GM19467 (cell line): ENCODE results near the gene PPP4C.
A peak's percentile ranks its signal among the peaks of the same experiment; 100 is the strongest.

Source experiments
- ATAC-seq: cut with Tn5 transposase; IDR thresholded peaks from one replicate; pipeline ENCODE4 v1.9.1; 2021; ENCODE audit warnings: mild to moderate bottlenecking, moderate library complexity; ENCODE audit not compliant: unreplicated experiment

Gene PPP4C

DNA sequence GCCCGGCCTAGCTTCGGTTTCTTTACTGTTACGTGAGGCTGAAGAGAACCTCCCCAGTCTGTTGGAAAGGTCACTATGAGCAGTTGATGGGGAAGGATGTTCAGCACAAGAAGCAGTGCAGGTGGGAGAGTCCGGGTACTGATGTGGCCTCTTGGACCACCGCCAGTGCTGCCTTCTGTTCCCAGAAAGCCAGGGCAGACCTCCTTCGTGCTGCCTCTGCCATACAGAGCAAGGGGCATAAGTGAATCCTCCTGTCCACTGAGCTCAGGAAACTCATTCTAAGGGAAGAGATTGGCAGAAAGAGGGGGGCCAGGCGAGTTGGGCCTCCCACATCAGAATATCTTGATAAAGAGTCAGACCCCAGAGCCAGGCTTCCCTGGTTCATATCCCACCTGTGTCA, 3.7 kb downstream of the PPP4C start:
- ATAC-seq, result no peak

DNA sequence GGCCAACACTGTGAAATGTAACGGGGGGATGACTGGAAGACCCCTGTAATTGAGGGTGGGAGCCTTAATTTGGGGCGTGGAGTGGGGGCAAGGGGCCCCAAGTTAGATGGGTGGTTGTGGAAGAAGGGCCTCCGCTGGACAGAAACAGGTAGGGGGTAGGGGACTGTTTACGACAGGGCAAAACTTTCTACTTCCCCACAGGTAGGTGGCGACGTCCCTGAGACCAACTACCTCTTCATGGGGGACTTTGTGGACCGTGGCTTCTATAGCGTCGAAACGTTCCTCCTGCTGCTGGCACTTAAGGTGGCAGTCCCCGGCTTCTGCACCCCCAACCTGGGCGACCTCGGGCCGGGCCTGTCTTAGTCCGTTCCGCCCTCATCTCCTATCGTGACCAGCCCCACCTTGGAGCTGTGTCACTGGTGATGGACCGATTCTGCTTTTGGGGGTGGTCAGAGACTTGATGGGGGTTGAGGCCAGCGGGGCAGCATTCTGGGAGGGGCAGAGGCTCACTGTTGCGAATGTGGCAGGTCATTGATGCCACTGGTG, 6.8 kb downstream of the PPP4C start:
- ATAC-seq, result no peak

DNA sequence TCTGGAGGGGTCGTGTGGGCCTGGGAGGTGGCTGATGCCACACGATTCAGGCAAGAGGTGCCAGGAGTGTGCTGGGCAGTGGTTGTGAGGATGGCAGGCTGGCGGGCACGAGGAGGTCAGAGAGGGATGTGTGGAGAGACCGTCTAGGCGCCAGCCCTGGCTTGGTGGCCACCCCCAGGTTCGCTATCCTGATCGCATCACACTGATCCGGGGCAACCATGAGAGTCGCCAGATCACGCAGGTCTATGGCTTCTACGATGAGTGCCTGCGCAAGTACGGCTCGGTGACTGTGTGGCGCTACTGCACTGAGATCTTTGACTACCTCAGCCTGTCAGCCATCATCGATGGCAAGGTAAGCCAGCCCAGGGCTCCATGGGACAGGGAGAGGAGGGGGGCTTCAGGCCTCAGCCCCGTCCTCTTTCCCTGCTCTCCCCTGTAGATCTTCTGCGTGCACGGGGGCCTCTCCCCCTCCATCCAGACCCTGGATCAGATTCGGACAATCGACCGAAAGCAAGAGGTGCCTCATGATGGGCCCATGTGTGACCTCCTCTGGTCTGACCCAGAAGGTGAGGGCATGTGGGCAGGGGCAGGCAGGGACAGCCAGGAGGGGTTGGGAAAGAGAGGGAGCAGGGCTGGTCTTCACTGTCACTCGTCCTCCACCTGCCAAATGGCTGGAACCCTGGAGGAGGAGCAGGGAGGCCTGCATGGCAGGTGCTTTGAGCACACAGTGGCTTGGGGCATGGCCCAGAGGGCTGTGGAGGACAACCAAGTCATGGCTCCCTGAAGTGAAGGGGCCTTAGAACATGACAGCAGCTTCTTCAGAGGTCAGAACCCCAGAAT, 7.6 kb downstream of the PPP4C start:
- no peak for ATAC-seq

DNA sequence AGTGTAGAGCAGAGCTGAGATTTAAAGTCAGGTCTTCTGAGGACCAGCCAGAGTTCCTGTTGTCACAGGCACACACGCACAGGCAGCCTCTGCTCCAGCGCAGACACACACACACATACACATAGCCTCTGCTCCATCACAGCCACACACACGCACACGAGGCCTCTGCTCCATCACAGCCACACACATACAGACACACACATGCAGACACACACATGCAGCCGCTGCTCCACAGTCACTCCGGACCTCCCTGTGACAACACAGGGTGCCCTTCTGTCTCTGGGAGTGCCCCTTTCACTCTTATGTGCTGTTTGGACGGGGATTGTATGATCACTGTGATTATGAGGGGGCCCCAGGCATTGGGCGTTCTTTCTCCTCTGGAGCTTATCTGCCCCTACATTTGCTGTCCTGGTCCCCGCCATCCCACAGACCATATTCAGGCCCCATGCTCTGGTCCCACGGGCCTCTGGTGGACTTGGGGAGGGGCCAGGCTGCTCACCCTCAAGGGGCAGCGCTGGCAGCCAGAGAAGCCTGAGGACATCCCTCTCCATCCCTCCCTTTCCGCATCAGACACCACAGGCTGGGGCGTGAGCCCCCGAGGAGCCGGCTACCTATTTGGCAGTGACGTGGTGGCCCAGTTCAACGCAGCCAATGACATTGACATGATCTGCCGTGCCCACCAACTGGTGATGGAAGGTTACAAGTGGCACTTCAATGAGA, 8.5 kb downstream of the PPP4C start:
- no peak for ATAC-seq

DNA sequence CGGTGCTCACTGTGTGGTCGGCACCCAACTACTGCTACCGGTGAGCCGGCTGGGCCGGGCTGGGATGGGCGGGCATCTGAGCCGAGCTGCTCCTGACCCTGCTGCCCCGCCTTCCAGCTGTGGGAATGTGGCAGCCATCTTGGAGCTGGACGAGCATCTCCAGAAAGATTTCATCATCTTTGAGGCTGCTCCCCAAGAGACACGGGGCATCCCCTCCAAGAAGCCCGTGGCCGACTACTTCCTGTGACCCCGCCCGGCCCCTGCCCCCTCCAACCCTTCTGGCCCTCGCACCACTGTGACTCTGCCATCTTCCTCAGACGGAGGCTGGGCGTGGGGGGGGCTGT, 9.0 kb downstream of the PPP4C start:
- no peak for ATAC-seq

DNA sequence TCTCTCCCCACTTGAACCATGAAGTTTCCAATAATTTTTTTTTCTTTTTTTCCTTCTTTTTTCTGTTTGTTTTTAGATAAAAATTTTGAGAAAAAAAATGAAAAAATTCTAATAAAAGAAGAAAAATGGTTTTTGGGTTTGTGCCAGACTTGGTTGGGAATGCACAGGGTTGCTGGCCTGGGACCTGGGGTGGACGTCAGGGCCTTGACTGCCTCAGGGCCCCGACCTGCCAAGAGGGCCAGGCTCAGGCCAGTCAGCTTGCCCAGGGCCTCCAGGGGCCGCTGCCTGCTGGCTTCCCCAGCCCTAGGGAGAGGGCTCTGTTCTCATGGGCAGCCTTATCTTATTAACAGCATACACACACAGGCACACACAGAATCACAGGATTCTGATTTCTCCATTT, 9.5 kb downstream of the PPP4C start:
- no peak for ATAC-seq

DNA sequence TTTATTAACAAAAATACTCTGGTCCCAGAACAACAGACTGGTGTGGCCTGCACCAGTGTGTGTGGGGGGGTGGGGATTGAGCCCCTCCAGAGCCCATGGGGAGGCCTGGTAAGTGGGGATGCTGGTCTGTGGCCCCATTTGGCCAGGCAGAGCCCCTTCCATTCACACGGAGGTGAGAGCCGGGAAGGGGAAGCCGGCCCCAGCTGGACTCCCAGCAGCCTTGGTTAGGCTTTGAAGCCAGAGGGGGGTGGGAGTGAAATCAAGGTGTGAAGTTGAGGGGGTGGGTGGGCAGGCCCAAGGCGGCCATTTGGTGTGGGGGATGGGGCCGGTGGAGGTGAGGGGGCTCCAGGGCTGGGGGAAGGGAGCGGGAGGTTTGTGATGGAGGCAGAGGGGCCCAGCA, 10.0 kb downstream of the PPP4C start:
- ATAC-seq, result no peak

DNA sequence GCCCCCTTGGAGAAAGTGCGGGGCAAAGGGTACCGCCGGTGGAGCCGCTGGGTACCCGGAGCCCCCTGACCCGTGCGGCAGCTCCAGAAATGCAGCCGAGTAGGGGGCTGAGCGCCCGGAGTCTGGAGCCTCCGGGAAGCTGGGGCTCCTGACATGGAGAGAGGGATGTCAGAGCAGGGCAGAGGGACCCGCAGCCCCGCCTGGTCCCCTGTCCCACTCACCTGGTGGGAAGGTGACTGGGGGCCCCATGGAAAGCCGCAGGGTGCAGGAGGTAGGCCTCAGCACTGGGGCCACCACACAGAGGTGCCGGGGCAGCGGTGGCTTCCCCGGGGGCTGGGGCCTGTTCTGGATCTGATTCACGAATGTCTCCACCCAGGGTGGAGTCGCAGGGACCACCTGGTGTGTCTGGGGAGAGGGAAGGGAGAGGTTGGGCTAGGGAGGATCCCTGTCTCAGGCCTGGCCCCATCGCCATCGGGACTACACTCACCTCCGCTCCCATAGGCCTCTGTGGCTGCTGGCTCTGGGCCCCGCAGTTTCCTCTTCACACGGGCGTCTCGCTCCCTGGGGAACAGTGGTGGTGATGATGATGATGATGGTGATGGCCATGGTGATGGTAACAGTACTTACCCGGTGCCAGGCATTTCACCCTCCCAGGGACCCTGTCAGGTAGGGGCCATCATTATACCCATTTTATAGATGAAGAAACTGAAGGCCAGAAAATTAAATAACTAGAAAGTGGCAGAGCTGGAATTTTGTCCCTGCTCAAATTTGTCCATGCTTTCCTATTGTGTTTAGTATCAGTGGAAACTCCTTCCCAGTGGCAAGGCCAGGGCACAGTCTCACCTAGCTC, 10.7 kb downstream of the PPP4C start:
- ATAC-seq, result no peak

DNA sequence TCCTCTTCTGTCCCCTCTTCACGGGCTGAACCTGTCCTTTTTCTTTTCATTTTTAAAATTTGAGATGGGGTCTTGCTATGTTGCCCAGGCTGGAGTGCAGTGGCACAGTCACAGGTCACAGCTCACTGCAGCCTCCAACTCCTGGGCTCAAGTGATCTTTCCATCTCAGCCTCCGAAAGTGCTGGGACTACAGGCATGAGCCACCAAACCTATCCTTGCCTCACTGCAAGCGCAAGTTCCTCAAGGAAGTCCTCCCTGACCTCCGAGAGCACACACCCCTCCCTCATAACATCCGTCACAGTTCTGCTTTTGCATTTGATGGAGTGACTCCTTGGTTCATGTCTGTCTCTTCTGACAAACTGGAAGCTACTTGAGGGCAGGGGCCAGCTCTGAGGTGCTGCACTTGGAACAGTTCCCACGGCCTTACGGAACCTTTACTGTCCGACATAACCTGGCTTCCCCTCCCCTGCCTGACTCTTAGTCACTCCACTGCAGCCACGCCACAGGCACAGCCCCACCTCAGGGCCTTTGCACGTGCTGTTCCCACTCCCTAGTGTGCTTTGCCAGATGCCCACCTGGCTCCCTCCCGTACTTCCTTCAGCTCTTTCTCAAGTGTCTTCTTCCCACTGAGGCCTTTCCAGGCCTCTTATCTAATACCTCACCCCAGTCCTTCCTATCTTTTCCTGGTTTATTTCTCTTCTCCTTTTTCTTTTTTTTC, 11.5 kb downstream of the PPP4C start:
- ATAC-seq, result no peak

DNA sequence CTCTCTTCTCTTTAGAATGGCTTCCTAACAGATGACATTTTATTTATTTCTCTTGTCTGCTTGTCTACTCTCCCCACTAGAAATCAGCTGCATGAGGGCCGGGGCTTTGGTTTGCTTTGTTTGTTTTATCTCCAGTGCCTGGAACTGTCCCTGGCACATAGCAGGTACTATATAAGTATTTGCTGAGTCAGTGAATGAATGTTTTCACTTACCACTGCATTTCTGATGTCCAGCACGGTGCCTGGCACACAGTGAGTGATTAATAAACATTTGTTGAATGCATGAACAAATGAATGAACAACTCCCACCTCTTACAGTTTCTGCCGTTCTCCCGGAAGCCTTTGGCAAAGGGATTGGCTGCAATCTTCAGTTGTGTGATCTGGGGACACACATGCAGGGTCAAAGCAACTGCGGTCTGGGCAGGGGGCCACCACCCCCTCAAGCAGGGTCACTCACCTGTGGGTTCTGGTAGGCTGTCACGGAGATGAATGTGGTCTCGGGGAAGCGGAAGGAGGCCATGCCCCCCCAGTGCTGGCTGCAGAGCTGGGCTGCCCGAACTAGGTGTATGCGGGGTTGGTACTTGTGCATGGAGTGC, 12.5 kb downstream of the PPP4C start:
- ATAC-seq, result no peak

DNA sequence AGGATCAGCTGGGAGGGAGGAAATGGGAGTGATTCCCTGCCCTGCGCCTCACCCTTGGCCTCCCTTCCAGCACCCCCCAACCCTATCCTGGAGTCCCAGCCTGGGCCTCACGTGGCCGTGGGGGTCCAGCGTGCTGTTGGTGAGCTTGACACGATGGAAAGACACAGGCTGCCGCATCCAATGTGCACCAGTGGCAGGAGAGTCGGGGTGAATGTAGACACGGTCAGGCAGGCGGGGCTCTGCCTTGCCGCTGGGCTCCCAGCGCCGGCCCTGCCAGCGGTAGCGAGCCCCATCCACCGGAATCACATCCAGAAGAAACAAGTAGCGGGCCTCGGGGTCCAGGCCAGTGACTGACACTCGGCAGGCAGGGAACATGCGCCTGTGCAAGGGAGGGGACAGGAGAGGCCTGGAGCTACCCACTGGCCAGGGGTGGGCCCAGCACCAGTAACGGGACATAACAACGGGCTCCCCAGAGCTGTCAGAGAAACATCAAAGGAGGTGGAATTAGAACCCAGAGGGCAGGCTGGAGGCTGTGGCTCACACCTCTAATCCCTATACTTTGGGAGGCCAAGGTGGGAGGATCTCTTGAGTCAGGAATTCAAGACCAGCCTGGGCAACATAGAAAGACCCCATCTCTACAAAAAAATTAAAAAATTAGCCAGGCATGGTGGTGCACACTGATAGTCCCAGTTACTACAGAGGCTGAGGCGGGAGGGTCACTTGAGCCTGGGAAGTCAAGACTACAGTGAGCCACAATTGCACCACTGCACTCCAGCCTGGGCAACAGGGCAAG, 13.2 kb downstream of the PPP4C start:
- no peak for ATAC-seq

DNA sequence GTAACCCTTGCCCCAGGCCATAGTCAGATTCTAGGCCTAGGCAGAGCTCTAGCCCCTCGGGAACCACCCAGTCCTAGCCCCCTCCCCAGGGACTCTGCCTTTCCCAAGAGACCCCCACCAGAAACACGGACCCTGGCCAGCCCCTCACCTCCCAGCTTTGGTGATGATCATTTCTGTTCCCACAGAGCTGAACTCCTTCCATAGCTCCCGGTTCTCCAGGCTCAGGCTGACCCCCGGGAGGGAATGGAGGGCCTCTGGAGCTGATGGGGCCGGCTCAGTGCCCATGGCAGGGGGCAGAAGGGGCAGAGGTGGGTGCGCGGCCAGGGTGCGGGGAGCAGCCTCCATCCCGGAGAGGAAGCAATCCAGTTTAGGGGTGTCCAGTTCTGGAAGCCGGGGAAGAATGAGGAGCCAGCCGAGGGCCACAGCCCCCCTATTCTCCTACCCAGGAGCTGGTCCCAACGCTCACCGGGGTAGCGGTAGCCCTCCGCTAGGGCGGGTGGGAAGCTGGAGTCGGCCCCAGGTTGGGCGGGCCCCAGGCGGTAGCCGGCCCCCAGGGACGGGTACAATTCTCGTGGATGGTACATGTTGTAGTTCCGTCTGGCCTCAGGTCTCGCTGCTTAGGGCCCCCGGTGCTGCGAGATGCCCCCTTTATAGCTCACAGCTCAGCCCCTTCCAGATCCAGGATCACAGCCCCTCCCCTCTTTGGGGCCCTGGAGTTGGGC, 15.0 kb downstream of the PPP4C start:
- ATAC-seq, result no peak

DNA sequence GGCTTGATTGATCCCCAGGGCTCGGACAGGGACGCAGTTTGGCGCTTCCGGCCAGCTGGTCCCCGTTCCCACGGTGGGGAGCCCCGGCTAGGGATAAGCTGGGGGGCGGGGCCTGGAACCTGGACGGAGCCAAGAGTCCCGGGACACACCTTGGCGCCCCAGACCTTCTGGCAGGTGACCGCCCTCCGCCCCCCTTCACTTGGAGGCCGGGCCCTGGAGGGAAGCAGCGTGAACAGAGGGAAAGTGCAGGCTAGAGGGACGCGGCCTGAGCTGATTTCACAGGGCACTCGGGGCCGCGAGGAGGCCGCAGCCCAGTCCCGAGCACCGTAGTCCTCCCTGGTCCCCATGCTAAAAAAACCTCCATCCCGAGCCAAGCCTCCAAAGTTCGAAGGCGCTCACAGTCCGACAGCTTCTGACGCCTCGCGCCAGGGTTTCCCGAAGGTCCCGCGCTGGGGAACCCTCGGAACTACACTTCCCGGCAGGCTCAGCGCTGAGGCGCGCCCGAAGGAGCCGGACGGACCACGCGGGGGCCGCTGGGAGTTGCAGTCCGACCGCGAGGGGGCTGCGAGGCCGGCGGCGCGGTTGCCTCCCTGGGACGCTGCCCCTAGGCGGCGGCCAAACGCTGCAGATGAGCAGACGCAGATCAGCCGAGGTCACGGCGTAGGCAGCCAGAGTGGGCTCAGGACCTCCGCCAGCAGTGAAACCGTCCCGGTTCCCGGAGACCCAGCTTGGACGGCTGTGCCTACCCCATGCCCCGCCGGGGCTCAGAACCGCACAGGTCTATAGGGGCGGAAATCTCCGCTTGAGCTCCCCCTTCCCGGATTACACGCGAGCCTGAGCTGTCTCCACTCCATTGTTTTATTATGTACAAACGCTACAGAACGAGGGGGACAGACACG, 15.9 kb downstream of the PPP4C start, which contains the start of gene TBX6:
Gene TBX6 (minus strand): TSS at position 451 of the 899 bp plus-strand sequence. CDS start 731 bp downstream, outside the sequence.
- ATAC-seq, result peak; percentile 64

DNA sequence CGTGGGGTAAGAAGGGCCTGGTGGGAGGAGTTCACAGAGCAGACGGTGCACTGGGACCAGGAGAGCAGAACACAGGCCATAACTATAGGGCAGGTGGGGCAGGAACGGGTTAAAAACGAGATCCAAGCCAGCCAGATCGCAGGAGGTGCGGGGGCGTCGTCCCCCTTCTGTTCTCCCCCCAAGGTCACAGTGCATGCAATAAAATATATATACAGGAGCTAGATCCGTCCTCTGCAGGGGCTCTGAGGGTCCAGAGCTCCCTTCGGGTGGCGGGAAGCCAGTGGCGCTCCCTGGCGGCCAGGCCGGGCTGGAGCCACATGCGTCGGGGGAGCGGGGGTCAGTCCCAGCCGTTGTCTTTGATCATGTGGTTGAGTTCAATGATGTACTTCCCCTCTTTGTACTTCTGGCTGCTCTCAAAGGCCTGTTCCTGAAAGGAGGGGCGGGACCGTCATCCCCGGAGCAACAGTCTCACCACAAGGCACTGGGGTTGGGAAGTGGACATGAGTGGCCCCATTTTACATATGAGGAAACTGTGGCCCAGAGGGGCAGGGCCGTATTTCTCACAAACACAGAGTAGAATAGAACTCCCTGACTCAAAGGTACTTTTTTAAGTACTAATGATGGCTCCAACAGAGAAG, 16.7 kb downstream of the PPP4C start:
- peak; percentile 30 for ATAC-seq

DNA sequence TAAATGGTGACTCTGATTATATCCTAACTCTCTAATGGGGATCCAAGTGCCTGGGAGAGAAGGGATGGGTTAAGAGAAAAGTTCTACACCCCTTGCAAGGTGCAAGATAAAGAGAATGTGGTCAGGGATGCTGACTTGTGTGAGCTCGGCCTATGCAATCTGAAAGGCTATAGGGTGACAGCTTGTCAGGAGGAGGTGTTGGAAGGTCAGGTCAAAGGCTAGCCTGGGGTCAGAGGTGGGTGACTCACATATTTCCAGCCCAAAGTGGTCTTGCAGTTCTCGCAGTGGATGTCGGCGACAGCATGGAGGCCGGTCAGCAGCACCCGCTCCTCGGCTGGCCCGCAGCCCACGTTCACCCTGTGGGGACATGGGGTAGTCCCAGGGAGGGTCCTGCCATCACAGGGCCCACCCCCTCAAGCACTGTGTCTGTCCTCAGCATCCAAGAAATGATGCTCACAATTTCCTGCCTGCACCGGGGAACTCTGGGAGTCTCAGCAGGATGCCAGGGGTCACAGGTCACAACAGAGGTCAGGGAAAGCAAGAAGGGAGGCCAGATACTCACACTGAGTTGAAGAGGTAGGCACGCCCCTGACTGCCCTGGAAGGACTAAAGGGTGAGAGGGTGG, 18.9 kb downstream of the PPP4C start:
- ATAC-seq, result no peak

DNA sequence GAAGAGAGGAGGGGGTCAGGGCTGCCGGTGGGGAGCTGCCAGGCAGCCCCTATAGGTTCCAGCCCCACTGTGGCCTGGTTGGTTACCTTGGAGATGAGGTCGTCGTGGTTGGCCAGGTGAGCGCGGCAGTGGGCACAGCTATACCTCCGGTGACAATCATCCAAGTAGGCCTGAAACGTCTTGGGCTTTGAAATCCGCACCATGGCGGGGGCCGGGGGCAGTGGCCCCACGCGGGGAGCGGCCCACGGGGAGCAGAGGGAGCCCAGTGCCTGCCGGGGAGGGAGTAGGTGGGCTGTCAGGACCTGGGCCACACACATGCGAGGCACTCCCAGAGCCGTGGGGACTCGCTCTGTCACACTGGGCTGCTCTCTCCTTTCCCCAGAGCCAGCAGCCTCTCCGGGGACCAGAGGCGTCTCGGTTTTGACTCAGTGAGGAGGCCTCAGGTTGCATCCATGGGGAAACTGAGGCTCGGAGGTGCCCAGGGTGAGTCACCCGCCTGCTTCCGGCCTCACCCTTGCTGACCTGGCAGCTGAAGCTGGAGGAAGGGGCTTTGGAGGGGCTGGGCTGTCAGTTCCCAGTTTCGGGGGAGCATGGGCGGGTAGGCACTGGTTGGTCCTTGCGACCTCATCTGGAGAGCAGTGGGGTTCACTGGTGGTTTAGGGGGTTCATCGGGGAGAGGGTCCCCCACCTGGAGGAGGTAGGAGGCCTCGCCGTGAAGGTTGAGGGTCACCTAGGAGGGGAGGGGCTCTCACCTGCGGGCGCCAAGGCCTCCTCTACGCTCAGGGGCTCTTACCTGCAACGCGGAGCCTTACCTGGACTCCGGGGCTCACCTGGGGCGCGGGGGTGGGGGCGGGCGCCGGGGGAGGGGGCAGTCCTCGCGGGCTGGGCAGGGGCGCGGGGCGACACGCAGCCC, 19.6 kb downstream of the PPP4C start:
- no peak for ATAC-seq
